ENCODE data around the gene LARGE2. TPM values are rescaled to one million over a fixed set of nuclear protein-coding genes. Genes with fewer than 3 reads are reported as not detected.

LARGE2 gene
- total RNA-seq, 4 donors from 2014 or later = not detected

DNA sequence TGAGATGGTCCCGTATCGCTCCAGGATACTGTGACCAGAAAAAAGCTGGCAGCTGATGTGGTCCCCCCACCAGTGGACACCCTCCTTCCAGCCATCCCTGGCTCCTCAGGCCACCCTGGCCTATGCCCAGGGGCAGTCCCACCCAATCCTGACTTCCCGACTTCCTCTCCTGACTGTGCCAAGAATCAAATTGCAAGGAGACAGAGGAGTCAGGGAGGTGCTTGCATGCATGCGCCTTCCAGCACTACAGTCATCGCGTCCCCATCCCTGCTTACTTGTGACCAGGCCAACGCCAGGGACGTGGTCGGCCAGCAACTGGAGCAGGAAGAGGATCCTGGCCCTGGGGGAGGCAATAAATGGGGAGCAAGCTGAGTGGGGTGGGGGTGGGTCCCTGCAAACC lies 11.8 kb upstream of the LARGE2 start:
- TF ChIP-seq, protein P1, sequence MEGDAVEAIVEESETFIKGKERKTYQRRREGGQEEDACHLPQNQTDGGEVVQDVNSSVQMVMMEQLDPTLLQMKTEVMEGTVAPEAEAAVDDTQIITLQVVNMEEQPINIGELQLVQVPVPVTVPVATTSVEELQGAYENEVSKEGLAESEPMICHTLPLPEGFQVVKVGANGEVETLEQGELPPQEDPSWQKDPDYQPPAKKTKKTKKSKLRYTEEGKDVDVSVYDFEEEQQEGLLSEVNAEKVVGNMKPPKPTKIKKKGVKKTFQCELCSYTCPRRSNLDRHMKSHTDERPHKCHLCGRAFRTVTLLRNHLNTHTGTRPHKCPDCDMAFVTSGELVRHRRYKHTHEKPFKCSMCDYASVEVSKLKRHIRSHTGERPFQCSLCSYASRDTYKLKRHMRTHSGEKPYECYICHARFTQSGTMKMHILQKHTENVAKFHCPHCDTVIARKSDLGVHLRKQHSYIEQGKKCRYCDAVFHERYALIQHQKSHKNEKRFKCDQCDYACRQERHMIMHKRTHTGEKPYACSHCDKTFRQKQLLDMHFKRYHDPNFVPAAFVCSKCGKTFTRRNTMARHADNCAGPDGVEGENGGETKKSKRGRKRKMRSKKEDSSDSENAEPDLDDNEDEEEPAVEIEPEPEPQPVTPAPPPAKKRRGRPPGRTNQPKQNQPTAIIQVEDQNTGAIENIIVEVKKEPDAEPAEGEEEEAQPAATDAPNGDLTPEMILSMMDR (IDR thresholded peaks at IDR 0.05; ENCODE audit: low read depth) = no peak

DNA sequence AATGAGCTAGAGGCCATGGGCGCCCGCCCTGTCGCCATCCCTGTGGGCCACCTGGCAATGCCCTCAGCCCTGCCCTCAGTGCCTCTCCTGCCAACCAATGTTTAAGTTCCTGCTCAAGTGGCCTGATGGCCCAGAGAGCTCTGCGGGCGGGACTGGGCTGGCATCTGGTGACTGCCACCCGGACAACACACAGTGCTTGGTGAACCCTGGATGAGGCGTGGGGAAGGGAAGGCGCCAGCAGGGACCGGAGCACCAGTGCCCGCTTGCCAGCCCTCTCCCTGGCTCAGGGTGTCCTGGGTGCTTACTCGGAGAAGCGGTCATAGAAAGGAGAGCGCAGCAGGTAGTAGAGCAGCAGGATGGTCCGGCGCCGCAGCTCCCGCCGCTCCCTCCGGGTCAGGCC lies 8.9 kb upstream of the LARGE2 start:
- TF ChIP-seq, protein P1 (IDR thresholded peaks at IDR 0.05; ENCODE audit: low read depth) = no peak

DNA sequence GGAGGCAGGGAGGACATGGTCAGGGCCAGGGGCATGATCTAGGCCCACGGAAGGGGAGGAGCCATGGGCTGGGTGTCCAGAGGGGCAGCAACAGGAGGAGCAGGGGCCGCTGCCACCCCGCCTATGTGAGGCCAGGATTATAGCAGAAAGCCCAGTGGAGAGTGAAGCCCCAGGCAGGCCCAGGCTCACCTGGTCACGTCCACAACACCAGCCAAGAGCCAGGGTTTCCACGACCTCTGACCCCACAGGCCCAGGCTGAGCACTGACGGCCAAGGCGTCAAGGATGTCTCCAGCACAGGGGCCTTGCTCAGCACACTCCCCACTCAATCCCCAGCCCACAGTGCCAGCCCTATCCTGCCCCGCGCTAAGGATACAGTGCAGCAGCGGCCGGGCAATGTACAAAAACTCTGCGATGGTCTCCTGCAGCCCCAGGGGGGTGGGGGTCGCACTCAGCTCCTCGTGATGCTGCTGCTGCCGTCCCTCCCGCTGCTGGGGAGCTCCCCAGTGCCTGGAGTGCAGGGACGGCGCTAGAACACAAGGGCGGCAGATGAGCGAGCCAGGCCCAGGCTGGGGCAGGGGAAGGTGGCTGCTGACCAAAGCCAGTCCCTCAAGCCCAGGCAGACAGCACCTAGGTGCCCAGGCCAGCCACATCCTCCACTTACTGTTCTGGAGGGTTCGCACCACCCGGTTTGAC lies 8.4 kb upstream of the LARGE2 start:
- TF ChIP-seq, protein P1 (IDR thresholded peaks at IDR 0.05; ENCODE audit: low read depth) = no peak

DNA sequence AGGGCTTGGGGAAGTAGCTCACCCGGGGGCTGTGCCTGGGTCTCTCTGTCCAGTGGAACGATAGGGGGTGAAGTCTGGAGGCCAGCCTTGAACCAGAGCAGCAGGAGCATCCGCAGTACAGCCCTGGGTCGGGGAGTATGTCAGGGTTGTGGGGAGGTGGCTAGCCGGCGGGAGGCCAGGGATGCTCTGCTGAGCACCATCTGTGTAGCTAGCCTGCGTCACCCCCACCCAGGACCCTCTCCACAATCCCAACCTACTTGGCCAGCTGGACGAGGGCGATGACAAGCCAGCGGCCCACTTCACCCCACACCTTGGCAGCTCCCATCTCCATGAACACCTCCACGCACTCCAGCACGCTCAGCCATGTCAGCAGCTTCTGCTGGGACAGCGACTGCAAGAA lies 7.0 kb upstream of the LARGE2 start:
- TF ChIP-seq, protein P1 (IDR thresholded peaks at IDR 0.05; ENCODE audit: low read depth) = no peak

DNA sequence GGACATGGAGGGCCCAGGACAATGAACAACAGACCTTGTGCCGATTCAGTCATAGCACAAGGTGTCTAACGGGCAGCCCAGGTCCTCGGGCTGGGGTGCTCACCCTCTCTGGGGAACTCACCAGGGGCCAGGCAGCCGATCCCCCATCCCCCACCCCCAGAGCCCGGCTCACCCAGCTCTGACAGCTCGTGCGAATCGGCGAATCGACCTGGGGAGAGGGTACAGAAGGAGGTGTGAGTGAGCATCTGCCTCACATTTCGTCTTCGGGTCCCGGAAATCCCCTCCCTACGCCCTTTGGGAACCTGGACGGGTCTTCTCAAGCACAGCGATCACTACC lies 5.2 kb upstream of the LARGE2 start:
- TF ChIP-seq, protein P1 (IDR thresholded peaks at IDR 0.05; ENCODE audit: low read depth) = no peak

DNA sequence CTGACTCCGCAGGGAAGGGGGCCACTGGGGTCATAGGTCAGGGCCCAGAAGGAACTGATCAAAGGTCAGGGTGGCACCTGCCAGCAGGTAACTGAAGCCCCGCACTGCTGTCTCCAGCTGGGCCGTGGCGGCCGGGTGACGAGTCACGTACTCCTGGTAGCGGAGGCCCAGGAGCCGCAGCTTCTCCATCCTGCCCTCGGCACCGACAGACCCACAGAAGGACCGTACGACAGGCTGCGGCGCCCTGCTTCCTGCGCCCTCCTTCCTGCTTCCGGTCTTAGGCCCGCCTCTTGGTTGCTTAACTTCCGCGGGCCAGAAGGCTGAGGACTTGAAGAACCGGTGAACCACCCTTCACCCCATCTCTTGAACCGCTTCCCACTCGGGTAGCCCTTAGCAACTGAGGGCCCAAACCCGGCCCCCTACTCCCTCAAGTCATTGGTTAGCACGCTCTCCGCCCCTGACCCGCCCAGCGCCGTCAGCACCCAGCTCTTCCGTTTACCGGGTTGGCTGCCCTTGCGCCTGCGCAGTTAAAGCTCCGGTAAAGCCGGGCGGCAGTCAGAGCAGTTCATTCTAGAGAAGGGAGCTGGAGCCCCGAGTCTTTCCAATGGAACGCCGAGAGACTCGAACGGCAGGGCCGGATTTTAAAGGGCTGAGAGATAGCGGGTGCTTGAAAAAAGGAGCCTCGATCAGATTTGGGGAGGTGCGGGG lies 4.7 kb upstream of the LARGE2 start, which contains the start of gene PEX16:
Gene PEX16, minus strand, starts transcription at position 255 of the 708 bp plus-strand sequence. Its CDS starts 66 bp downstream, at position 189.
- TF ChIP-seq, protein P1 (IDR thresholded peaks at IDR 0.05; ENCODE audit: low read depth) = no peak

DNA sequence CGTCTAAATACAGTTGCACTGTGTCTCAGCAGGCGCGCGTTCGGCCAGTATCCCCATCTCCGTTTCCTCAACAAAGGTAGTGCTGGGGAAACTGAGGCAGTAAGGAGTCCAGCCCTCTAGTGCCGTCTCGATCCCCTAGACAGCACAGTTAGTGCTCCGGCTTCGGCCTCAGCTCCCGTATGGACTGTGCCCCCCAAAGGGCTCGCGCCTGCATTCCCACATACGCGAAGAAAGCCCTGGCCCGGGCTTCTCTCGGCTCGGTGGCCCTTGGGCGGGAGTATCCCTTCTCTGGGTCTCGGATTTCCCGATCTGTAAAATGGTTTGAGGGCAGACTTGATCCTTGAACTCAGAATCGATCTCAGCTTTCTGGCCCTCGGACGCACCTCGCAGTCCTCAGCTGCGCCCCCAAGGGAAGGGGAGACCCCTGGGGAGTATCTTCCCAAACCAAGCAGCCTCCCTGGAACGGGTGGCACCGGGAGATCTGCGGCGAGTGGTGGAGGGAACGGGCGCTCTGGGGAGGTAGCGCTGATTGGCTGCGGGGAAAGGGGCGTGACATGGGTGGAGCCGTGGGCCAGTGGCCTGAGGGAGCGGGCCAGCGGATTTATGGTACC lies 4.0 kb upstream of the LARGE2 start:
- TF ChIP-seq, protein P1 (IDR thresholded peaks at IDR 0.05; ENCODE audit: low read depth) = no peak

Measured in subcutaneous adipose tissue (tissue), 4 donors.